HFF-Myc (cell line): Measurements from ENCODE around the gene MAPKBP1.

Experiments used
- DNase-seq: peaks from one replicate; pipeline ENCODE4 v3.0.0-alpha.2; 2011; ENCODE audit warnings: low read depth; ENCODE audit errors: extremely low read depth
- H3K4me3 ChIP-seq: replicated peaks from 2 replicates; pipeline ENCODE4 v1.5.1; 2011; ENCODE audit warnings: low read depth, mild to moderate bottlenecking, control low read depth, low read length
- TF ChIP-seq, protein P1 (sequence below): IDR thresholded peaks from 2 replicates; pipeline ENCODE4 v1.5.1; 2012; ENCODE audit warnings: mild to moderate bottlenecking, low read depth, low read length, control low read depth; ENCODE audit errors: missing control alignments

The MAPKBP1 gene

GRCh38 chr15:41799488-41799805, 25.2 kb downstream of the MAPKBP1 start:
- H3K4me3 ChIP-seq, result no peak overlapping the region
- no peak for DNase-seq
- TF ChIP-seq, protein P1, sequence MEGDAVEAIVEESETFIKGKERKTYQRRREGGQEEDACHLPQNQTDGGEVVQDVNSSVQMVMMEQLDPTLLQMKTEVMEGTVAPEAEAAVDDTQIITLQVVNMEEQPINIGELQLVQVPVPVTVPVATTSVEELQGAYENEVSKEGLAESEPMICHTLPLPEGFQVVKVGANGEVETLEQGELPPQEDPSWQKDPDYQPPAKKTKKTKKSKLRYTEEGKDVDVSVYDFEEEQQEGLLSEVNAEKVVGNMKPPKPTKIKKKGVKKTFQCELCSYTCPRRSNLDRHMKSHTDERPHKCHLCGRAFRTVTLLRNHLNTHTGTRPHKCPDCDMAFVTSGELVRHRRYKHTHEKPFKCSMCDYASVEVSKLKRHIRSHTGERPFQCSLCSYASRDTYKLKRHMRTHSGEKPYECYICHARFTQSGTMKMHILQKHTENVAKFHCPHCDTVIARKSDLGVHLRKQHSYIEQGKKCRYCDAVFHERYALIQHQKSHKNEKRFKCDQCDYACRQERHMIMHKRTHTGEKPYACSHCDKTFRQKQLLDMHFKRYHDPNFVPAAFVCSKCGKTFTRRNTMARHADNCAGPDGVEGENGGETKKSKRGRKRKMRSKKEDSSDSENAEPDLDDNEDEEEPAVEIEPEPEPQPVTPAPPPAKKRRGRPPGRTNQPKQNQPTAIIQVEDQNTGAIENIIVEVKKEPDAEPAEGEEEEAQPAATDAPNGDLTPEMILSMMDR, result no peak

DNA sequence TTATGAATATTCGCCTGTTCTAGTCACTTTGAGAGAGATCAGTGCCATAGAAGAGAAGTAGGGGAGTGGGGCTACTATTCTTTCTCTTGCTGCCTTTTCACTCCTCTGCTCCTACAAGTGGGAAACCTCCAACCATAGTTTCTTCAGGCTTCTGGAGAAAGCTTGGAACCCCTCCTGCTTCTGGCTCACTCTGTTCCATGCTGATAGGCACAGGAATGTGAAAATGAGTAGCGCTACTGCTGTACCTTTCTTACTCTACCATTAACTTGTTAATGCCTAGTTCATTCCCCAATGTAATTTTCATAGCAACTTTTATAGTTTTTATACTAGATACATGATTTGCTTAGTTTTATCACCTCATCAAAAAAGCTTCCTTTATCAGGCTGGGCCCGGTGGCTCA, 26.9 kb downstream of the MAPKBP1 start:
- H3K4me3 ChIP-seq, result no peak overlapping the region
- no peak for DNase-seq
- TF ChIP-seq, protein P1, result no peak

- TF ChIP-seq, protein P1, result no peak
- no peak overlapping the region for H3K4me3 ChIP-seq
- DNase-seq, result no peak
Observed at GRCh38 chr15:41801850-41802455, 27.7 kb downstream of the MAPKBP1 start.

- H3K4me3 ChIP-seq, result no peak overlapping the region
- TF ChIP-seq, protein P1, result no peak
- DNase-seq, result no peak
Observed at GRCh38 chr15:41804361-41804760, 30.1 kb downstream of the MAPKBP1 start.

DNA sequence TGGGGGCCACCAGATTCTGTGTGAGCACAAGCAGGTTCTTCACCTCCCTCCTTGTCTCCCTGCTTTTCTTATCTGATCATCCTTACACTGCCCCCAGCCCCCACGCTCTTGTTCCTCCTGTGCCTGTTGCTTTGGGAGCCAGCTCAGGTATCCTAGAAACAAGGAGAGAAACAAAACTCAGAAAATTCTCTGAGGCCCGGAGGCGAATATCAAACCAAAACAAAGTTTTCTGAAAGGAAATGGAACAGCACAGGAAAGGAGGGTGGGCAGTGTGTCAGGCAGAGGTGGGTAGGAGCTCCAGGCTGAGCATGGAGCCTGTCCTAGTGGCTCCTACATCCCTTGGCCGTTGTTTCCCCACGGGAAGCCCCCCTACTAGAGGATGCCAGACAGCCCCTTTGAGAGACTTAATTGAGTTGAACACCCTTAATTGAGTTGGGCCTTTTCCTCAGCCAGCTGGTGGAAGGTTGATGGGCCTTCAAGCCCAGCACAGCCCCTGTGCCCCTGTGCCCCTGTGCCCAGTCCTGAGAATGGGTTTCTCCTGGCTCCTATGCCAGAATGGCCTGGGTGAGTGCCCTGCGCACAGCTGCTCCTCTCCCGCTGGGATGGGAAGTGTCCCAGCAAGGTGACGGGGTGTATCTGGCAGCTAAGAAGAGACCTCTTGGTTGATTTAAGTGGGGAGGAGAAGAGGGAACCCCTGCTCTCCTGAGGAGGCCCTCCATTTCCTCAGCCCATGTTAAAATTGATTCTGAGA, 30.8 kb downstream of the MAPKBP1 start:
- no peak for DNase-seq
- TF ChIP-seq, protein P1, result no peak
- H3K4me3 ChIP-seq, result no peak overlapping the region

DNA sequence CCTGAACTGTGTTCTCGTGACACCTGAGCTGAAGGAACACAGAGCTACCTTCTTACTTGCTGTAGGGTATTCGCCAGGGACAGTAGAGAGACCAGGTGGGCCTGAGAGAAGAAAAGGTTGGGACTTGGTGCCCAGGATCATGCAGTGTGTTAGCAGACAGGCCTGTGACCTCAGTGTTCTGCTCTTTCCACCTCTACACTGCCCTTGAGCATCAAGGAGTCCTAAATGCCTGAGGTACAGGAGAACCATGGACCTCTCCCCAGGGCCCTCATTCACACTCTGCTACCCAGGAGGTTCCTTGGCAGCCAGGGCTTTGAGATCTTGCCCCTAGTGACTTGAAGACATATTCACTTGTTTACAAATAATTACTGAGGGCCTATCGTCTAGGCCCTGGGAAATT, 31.4 kb downstream of the MAPKBP1 start:
- H3K4me3 ChIP-seq, result no peak overlapping the region
- TF ChIP-seq, protein P1, result no peak
- no peak for DNase-seq
